Loucy (cell line): ENCODE measurements around the gene OPA3.

ENCODE experiments used
- H2AFZ ChIP-seq: fragments of 200-600 bp; sonication (generic); 2 replicates; pipeline ENCODE4 v1.6.0; 2016; ENCODE audit warnings: antibody characterized with exemption, mild to moderate bottlenecking, low read length, moderate library complexity
- H3F3A ChIP-seq: fragments of 200-600 bp; 2 replicates; pipeline ENCODE4 v1.6.0; 2016; ENCODE audit warnings: antibody characterized with exemption, low read depth, mild to moderate bottlenecking
- H3K27me3 ChIP-seq: fragments of 200-600 bp; sonication (generic); 2 replicates; pipeline ENCODE4 v1.6.1; 2014; ENCODE audit warnings: low read length, mild to moderate bottlenecking; ENCODE audit not compliant: insufficient read depth, poor library complexity, severe bottlenecking
- H3K36me3 ChIP-seq: fragments of 200-600 bp; sonication (generic); 2 replicates; pipeline ENCODE4 v1.6.1; 2016; ENCODE audit warnings: low read length; ENCODE audit not compliant: insufficient read depth
- H3K4me1 ChIP-seq: fragments of 200-600 bp; sonication (generic); 2 replicates; pipeline ENCODE4 v1.5.1; 2014; ENCODE audit warnings: low read length, mild to moderate bottlenecking; ENCODE audit not compliant: insufficient read depth, poor library complexity, severe bottlenecking
- H3K4me2 ChIP-seq: fragments of 200-600 bp; sonication (generic); 2 replicates; pipeline ENCODE4 v1.6.0; 2014; ENCODE audit warnings: antibody characterized with exemption, low read length, low read depth, mild to moderate bottlenecking; ENCODE audit not compliant: poor library complexity, severe bottlenecking
- H3K4me3 ChIP-seq: fragments of 200-600 bp; sonication (generic); 2 replicates; pipeline ENCODE4 v1.5.1; 2014; ENCODE audit warnings: low read length, mild to moderate bottlenecking, mixed read lengths; ENCODE audit not compliant: poor library complexity, severe bottlenecking
- H3K79me2 ChIP-seq: fragments of 200-600 bp; sonication (generic); 2 replicates; pipeline ENCODE4 v1.6.1; 2014; ENCODE audit warnings: low read length; ENCODE audit not compliant: insufficient read depth
- H3K9ac ChIP-seq: fragments of 200-600 bp; sonication (generic); 2 replicates; pipeline ENCODE4 v1.6.0; 2014; ENCODE audit warnings: mild to moderate bottlenecking, low read depth, low read length, moderate library complexity; ENCODE audit not compliant: poor library complexity, severe bottlenecking
- H3K9me2 ChIP-seq: fragments of 200-600 bp; sonication (generic); replicated peaks from 2 replicates; pipeline ENCODE4 v1.6.1; 2016; ENCODE audit warnings: low read depth, low read length, mixed read lengths
- H3K9me3 ChIP-seq: fragments of 200-600 bp; sonication (generic); 2 replicates; pipeline ENCODE4 v1.6.1; 2014; ENCODE audit warnings: mild to moderate bottlenecking, antibody characterized with exemption, low read length, low read depth; ENCODE audit not compliant: insufficient read depth
- H4K20me1 ChIP-seq: fragments of 200-600 bp; sonication (generic); 2 replicates; pipeline ENCODE4 v1.6.0; 2014; ENCODE audit warnings: antibody characterized with exemption, low read length, mild to moderate bottlenecking; ENCODE audit not compliant: insufficient read depth, poor library complexity, severe bottlenecking
- CTCF ChIP-seq: fragments of 200-600 bp; sonication (generic); conservative IDR thresholded peaks from 2 replicates; pipeline ENCODE4 v1.5.1; 2014; ENCODE audit warnings: mild to moderate bottlenecking, antibody characterized with exemption, low read length
- EZH2phosphoT487 ChIP-seq: fragments of 200-600 bp; IDR thresholded peaks from 2 replicates; pipeline ENCODE4 v1.6.1; 2018; ENCODE audit warnings: antibody characterized with exemption, mild to moderate bottlenecking, moderate library complexity, borderline replicate concordance

OPA3 gene

GRCh38 chr19:45576682-45577081, 7.9 kb downstream of the OPA3 start:
- H3F3A ChIP-seq: no peaks in the 10 kb centered on the region
- no peaks in the 10 kb centered on the region for H3K27me3 ChIP-seq
- H3K9me2 ChIP-seq: no peaks in the 10 kb centered on the region
- H3K9ac ChIP-seq: no peak overlapping the region
- no peaks in the 10 kb centered on the region for H3K9me3 ChIP-seq
- H3K4me3 ChIP-seq: no peak overlapping the region
- H4K20me1 ChIP-seq: peaks cover 3% of the 10 kb centered on the region
- peaks cover 30% of the 10 kb centered on the region; the same call in 1 of the 2 replicates for H3K79me2 ChIP-seq
- no peak for TF ChIP-seq CTCF
- no peak for TF ChIP-seq EZH2phosphoT487
- no peaks in the 10 kb centered on the region for H3K4me1 ChIP-seq
- H2AFZ ChIP-seq: no peak overlapping the region
- H3K4me2 ChIP-seq: no peak overlapping the region
- H3K36me3 ChIP-seq: no peaks in the 10 kb centered on the region

- Histone ChIP-seq H3K9me3 (no peaks in the 10 kb centered on the region), H3K4me2 (no peak overlapping the region), H3K9ac (no peak overlapping the region), H4K20me1 (peaks cover 3% of the 10 kb centered on the region), H3K27me3 (no peaks in the 10 kb centered on the region), H3K36me3 (no peaks in the 10 kb centered on the region), H3K4me1 (no peaks in the 10 kb centered on the region), H3F3A (no peaks in the 10 kb centered on the region), H3K4me3 (no peak overlapping the region), H3K9me2 (no peaks in the 10 kb centered on the region), H2AFZ (no peak overlapping the region), H3K79me2 (peaks cover 20% of the 10 kb centered on the region; the same call in 1 of the 2 replicates)
- TF ChIP-seq CTCF (no peak), EZH2phosphoT487 (no peak)
These were observed 9.4 kb downstream of the OPA3 start for GRCh38 chr19:45575216-45575615.

GRCh38 chr19:45574526-45574925, 10.1 kb downstream of the OPA3 start:
- H3K9me2 ChIP-seq: no peaks in the 10 kb centered on the region
- H3F3A ChIP-seq: no peaks in the 10 kb centered on the region
- peaks cover 25% of the 10 kb centered on the region; the same call in 1 of the 2 replicates for H3K79me2 ChIP-seq
- H3K27me3 ChIP-seq: no peaks in the 10 kb centered on the region
- H3K4me1 ChIP-seq: no peaks in the 10 kb centered on the region
- H3K4me3 ChIP-seq: no peak overlapping the region
- H4K20me1 ChIP-seq: peaks cover 4% of the 10 kb centered on the region
- no peaks in the 10 kb centered on the region for H3K36me3 ChIP-seq
- no peak overlapping the region for H3K9ac ChIP-seq
- no peak for TF ChIP-seq CTCF
- no peak for TF ChIP-seq EZH2phosphoT487
- H3K4me2 ChIP-seq: no peak overlapping the region
- no peak overlapping the region for H2AFZ ChIP-seq
- H3K9me3 ChIP-seq: no peaks in the 10 kb centered on the region
